HCT116 (cell line): Measurements from ENCODE around the gene SDK1. TPM values are rescaled to one million over a fixed set of nuclear protein-coding genes. Genes with fewer than 3 reads are reported as not detected.
"Not testable (repeated sequence)": the region's sequence is repeated elsewhere in the genome, so short reads cannot be mapped to it uniquely, and the experiment has no call there.

Experiments used
- ATAC-seq: fragments of 200-7000 bp; cut with Tn5 transposase; 2 replicates; pipeline ENCODE4 v1.9.1; 2020; ENCODE audit warnings: mild to moderate bottlenecking, moderate library complexity
- BruUV-seq: library from RNA; stranded (reverse); fragments of 400-500 nt; replicated peaks from 2 replicates; lab custom pipeline; 2021; lab: Mats Ljungman, UMichigan
- CTCF ChIA-PET: fragments of 300-600 bp; sonication (Branson Sonifier 250); formaldehyde crosslinking; loops from one replicate; lab custom pipeline; 2021; ENCODE audit warnings: antibody characterized with exemption; lab: Charles Lee
- POLR2A ChIA-PET: fragments of 300-600, 350-600 bp; sonication (Branson Sonifier 250); formaldehyde crosslinking; loops from one replicate; lab custom pipeline; 2021; ENCODE audit warnings: antibody characterized with exemption; lab: Charles Lee
- RAD21 ChIA-PET, 2 experiments: fragments of 300-600 bp; sonication (Branson Sonifier 250); formaldehyde crosslinking; loops; one replicate each; lab custom pipeline; 2023; ENCODE audit warnings: low total read pairs in 2 of 2; ENCODE audit not compliant: uncharacterized antibody in 2 of 2, unreplicated experiment in 2 of 2, low non-redundant PET in 1 of 2; lab: Charles Lee
- DNase-seq: peaks from one replicate; pipeline ENCODE4 v3.0.0-alpha.2; 2010; ENCODE audit warnings: low read depth, low spot score
- H2AFZ ChIP-seq: fragments of 200-600 bp; shearing (Covaris generic), sonication (generic); 2 replicates; pipeline ENCODE4 v1.6.1; 2017; ENCODE audit warnings: low read depth, mixed run types, mixed read lengths, antibody characterized with exemption, low read length; ENCODE audit not compliant: poor library complexity, severe bottlenecking
- H3K27ac ChIP-seq: 2 replicates; pipeline ENCODE4 v1.5.1; 2012; ENCODE audit warnings: low read depth, low read length
- H3K27me3 ChIP-seq: fragments of 200-600 bp; sonication (generic); 2 replicates; pipeline ENCODE4 v1.6.1; 2016; ENCODE audit warnings: mixed run types, low read length, mixed read lengths; ENCODE audit not compliant: insufficient read depth
- H3K36me3 ChIP-seq, 2 experiments: fragments of 200-500 bp in 1 of 2; fragments of 200-600 bp in 1 of 2; sonication (Bioruptor generic) in 1 of 2; sonication (generic) in 1 of 2; 2 replicates each; pipeline versions ENCODE4 v1.5.1 to v1.6.1; 2014 to 2016; ENCODE audit warnings: low read length in 2 of 2, inconsistent platforms in 1 of 2, mixed read lengths in 1 of 2, mixed run types in 1 of 2; ENCODE audit not compliant: insufficient read depth in 2 of 2, control insufficient read depth in 1 of 2
- H3K4me1 ChIP-seq, 2 experiments: fragments of 200-600 bp in 1 of 2; sonication (generic) in 1 of 2; 2 replicates each; pipeline versions ENCODE4 v1.5.1 to v1.6.1; 2012 to 2017; ENCODE audit warnings: low read length in 2 of 2, inconsistent platforms in 1 of 2, mild to moderate bottlenecking in 1 of 2, mixed read lengths in 1 of 2, mixed run types in 1 of 2, moderate library complexity in 1 of 2; ENCODE audit not compliant: insufficient read depth in 2 of 2, control insufficient read depth in 1 of 2
- H3K4me2 ChIP-seq: fragments of 200-600 bp; sonication (generic); 2 replicates; pipeline ENCODE4 v1.6.1; 2017; ENCODE audit warnings: mixed run types, low read length, mixed read lengths
- H3K4me3 ChIP-seq, 2 experiments: fragments of 200-600 bp in 1 of 2; sonication (generic) in 1 of 2; replicated peaks in 1 of 2; 2 replicates each; pipeline ENCODE4 v1.5.1; 2011 to 2016; ENCODE audit warnings: low read length in 2 of 2, control low read depth in 1 of 2, low read depth in 1 of 2, mild to moderate bottlenecking in 1 of 2, mixed read lengths in 1 of 2, mixed run types in 1 of 2
- H3K79me2 ChIP-seq: fragments of 200-600 bp; sonication (generic); 2 replicates; pipeline ENCODE4 v1.6.1; 2017; ENCODE audit warnings: mild to moderate bottlenecking, mixed run types, low read length, moderate library complexity, mixed read lengths; ENCODE audit not compliant: insufficient read depth
- H3K9ac ChIP-seq: fragments of 200-600 bp; sonication (generic); 2 replicates; pipeline ENCODE4 v1.6.1; 2016; ENCODE audit warnings: low read length, mixed read lengths
- H3K9me2 ChIP-seq: fragments of 200-600 bp; sonication (generic), shearing (Covaris generic); 2 replicates; pipeline ENCODE4 v1.6.1; 2017; ENCODE audit warnings: mixed run types, mild to moderate bottlenecking, moderate library complexity; ENCODE audit not compliant: insufficient read depth
- H3K9me3 ChIP-seq, 2 experiments: fragments of 200-500 bp in 1 of 2; fragments of 200-600 bp in 1 of 2; sonication (Bioruptor generic) in 1 of 2; sonication (generic) in 1 of 2; 2 replicates each; pipeline ENCODE4 v1.6.1; 2014 to 2017; ENCODE audit warnings: low read length in 2 of 2, mixed read lengths in 2 of 2, inconsistent platforms in 1 of 2, low read depth in 1 of 2, mild to moderate bottlenecking in 1 of 2, mixed run types in 1 of 2, moderate library complexity in 1 of 2; ENCODE audit not compliant: control insufficient read depth in 1 of 2, insufficient read depth in 1 of 2
- H4K20me1 ChIP-seq: fragments of 200-600 bp; sonication (generic), shearing (Covaris generic); 2 replicates; pipeline ENCODE4 v1.6.1; 2017; ENCODE audit warnings: mixed run types, mild to moderate bottlenecking, moderate library complexity; ENCODE audit not compliant: insufficient read depth
- CEBPB ChIP-seq: IDR thresholded peaks from 2 replicates; pipeline ENCODE4 v1.6.1; 2012; ENCODE audit warnings: low read depth
- FOSL1 ChIP-seq: IDR thresholded peaks from 2 replicates; pipeline ENCODE4 v1.6.1; 2012; ENCODE audit warnings: low read depth
- POLR2AphosphoS5 ChIP-seq: IDR thresholded peaks from 2 replicates; pipeline ENCODE4 v1.6.1; 2011; ENCODE audit warnings: mild to moderate bottlenecking, low read depth, low read length, moderate library complexity
- SIN3A ChIP-seq: IDR thresholded peaks from 2 replicates; pipeline ENCODE4 v1.6.1; 2012; ENCODE audit warnings: low read depth
- SP1 ChIP-seq: IDR thresholded peaks from 2 replicates; pipeline ENCODE4 v1.6.1; 2012; ENCODE audit warnings: low read depth
- TCF7L2 ChIP-seq: IDR thresholded peaks from 2 replicates; pipeline ENCODE4 v1.7.0; 2011; ENCODE audit warnings: borderline replicate concordance, inconsistent platforms; ENCODE audit not compliant: insufficient read depth, insufficient read length; ENCODE audit errors: extremely low read depth
- YY1 ChIP-seq: IDR thresholded peaks from 2 replicates; pipeline ENCODE4 v1.6.1; 2011; ENCODE audit warnings: low read length, low read depth, moderate library complexity, mild to moderate bottlenecking; ENCODE audit not compliant: insufficient replicate concordance; ENCODE audit errors: extremely low read depth
- ZNF274 ChIP-seq: fragments of 200-500 bp; sonication (Bioruptor generic); IDR thresholded peaks from 2 replicates; pipeline ENCODE4 v1.6.1; 2014; ENCODE audit warnings: mild to moderate bottlenecking, low read depth, low read length, inconsistent platforms
- intact Hi-C: fragments of 100-400 bp; cut with micrococcal nuclease; formaldehyde crosslinking; loops from 2 replicates; pipeline ENCODE4 v1.10.0; 2022
- total RNA-seq: library from RNA; stranded (reverse); gene quantifications from one replicate; pipeline ENCODE4 v1.2.1, GENCODE V29; 2021; ENCODE audit not compliant: unreplicated experiment
- TF ChIP-seq, protein P1 (sequence below): IDR thresholded peaks from 2 replicates; pipeline ENCODE4 v1.6.1; 2012

The SDK1 gene
- total RNA-seq, 1 experiment from 2014 or later, result 0.05 TPM

DNA sequence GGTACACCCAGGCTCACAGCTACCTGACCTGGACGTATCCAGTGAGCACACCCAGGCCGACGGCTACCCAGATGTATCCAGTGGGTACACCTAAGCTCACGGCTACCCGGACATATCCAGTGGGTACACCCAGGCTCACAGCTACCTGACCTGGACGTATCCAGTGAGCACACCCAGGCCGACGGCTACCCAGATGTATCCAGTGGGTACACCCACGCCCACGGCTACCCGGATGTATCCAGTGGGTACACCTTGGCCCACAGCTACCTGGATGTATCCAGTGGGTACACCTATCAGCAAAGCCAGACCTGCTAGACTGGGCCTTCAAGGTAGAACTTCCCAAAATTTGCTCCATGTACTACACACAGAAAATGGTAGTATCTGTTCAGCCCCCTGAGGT is 662.7 kb downstream of the SDK1 start:
- H3K36me3 ChIP-seq, H3K9me2 ChIP-seq, H3K9me3 ChIP-seq, H3K79me2 ChIP-seq, RAD21 ChIA-PET, POLR2A ChIA-PET, ATAC-seq, H3K27ac ChIP-seq, H3K4me3 ChIP-seq, H2AFZ ChIP-seq, H3K4me1 ChIP-seq, DNase-seq, BruUV-seq, H4K20me1 ChIP-seq, CTCF ChIA-PET, intact Hi-C loops, H3K4me2 ChIP-seq, H3K9ac ChIP-seq: not testable (repeated sequence)
- peaks cover 21% of the 10 kb centered on the region for H3K27me3 ChIP-seq

DNA sequence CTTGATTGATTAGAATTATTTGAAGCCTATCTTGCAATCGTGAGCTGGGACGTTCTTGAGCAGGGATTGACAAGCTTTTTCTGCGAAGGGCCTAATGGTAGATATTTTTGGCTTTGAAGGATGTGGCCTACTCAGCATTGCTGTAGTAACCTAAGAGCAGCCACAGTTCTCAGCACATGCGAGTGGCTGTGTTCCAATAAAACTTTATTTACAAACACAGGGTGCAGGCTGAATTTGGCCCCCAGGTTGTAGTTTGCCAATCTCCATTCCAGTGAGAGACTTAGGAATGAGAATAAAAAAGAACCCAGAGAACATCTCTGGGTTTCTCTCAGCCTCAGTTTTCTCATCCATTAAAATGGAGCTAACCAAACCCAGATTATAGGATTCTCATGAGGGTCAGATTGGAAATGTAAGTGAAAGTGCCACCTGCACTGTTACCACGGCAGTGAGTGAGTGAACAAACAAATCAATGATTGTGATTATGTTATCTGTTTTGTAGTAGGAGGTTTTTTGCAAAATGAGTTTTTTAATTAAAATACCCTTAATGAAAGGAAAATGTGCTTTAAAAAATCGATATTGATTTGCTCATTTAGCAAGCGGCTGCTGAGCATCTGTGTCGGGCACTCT is 664.0 kb downstream of the SDK1 start:
- H4K20me1 ChIP-seq, result no peaks in the 10 kb centered on the region
- TF ChIP-seq SP1, result no peak
- no peak for TF ChIP-seq ZNF274
- no peak for TF ChIP-seq CEBPB
- TF ChIP-seq SIN3A, result no peak
- no peak for TF ChIP-seq YY1
- no peak for TF ChIP-seq FOSL1
- TF ChIP-seq, protein P1, sequence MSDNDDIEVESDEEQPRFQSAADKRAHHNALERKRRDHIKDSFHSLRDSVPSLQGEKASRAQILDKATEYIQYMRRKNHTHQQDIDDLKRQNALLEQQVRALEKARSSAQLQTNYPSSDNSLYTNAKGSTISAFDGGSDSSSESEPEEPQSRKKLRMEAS, result no peak
- no peak for TF ChIP-seq TCF7L2
- no peak for TF ChIP-seq POLR2AphosphoS5
- ATAC-seq (no peak), DNase-seq (no peak)
- RAD21 ChIA-PET, result no interaction called here
- no peaks in the 10 kb centered on the region for H3K79me2 ChIP-seq
- no peaks in the 10 kb centered on the region for H3K4me1 ChIP-seq
- no peak overlapping the region for H3K4me2 ChIP-seq
- H2AFZ ChIP-seq, result no peak overlapping the region
- no peak overlapping the region for H3K4me3 ChIP-seq
- no peaks in the 10 kb centered on the region for H3K36me3 ChIP-seq
- CTCF ChIA-PET, result no interaction called here
- no peaks in the 10 kb centered on the region for H3K9me2 ChIP-seq
- H3K9me3 ChIP-seq, result no peaks in the 10 kb centered on the region
- no peak overlapping the region for H3K27ac ChIP-seq
- no TSS peak for BruUV-seq
- no peak overlapping the region for H3K9ac ChIP-seq
- H3K27me3 ChIP-seq, result peaks cover 14% of the 10 kb centered on the region
- intact Hi-C loops, result no loop called here
- POLR2A ChIA-PET, result no interaction called here
